ENCODE results near the gene LGALSL.

LGALSL gene

DNA sequence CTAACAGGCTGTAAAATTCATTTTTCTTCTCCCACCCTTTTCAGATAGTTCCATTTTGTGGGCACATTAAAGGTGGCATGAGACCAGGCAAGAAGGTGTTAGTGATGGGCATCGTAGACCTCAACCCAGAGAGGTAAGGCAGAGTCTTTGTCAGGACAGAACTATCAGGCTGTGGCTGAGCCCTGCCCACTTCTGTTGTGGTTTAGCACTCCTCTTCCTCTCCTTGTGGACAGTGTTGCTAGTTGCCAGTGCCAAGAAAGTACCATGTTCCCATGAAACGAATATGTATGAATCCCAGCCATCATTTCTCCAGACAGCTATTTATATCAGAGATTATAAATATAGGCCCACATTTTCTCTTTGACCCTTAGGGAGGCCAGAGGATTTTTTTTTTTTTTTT lies 1.6 kb downstream of the LGALSL start:
- H3K4me3 Mint-ChIP-seq: peak overlapping the region; percentile 70

DNA sequence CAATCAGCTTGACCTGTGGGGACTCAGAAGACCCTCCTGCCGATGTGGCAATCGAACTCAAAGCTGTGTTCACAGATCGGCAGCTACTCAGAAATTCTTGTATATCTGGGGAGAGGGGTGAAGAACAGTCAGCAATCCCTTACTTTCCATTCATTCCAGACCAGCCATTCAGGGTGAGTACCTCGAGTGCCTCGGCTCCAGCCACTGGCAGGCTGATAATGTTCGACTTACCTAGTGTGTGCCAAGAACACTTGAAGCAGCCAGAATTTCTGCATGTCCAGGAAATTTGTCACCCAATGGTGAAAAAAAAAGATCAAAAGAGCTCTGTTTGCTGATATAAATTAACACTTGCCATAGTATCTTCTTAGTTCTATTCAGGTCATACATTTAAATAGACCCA lies 2.3 kb downstream of the LGALSL start:
- H3K36me3 Mint-ChIP-seq: no peaks in the 10 kb centered on the region
- DNase-seq (ENCODE audit: low spot score in 2 of 2) (no peak), ATAC-seq (ENCODE audit: low read depth) (no peak)
- H3K27me3 Mint-ChIP-seq: no peaks in the 10 kb centered on the region
- H3K9me3 Mint-ChIP-seq: no peaks in the 10 kb centered on the region
- no peak overlapping the region for H3K27ac Mint-ChIP-seq
- H3K4me3 Mint-ChIP-seq: no peak overlapping the region
- H3K4me1 Mint-ChIP-seq: peaks cover 4% of the 10 kb centered on the region

More for the DNA sequence above, 1.6 kb downstream of the LGALSL start:
- no peaks in the 10 kb centered on the region for H3K27me3 Mint-ChIP-seq
- no peaks in the 10 kb centered on the region for H3K36me3 Mint-ChIP-seq
- no peaks in the 10 kb centered on the region for H3K9me3 Mint-ChIP-seq
- no peak overlapping the region for H3K27ac Mint-ChIP-seq
- no peak for DNase-seq (ENCODE audit: low spot score in 2 of 2)
- ATAC-seq (ENCODE audit: low read depth): no peak
- peaks cover 4% of the 10 kb centered on the region for H3K4me1 Mint-ChIP-seq

DNA sequence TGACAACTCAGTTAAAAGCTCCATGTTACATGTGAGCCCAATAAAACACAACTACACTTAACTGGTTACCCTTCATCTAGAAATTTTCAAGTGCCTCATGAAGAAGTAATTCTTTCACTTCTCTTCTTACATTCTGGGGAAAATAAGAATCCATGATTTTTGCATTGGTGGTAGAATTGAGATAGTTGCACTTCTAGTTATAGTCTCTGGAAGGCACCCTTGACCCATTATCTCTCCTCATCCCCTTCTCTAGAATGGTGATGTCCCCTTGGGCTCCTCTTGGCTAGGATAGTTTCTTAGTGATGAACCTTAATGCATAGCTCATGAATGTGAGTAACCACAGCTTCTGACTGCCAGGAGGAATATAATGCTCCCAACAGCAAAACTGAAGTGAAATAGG lies 3.6 kb downstream of the LGALSL start:
- Mint-ChIP-seq H3K9me3 (no peaks in the 10 kb centered on the region), H3K4me1 (peaks cover 4% of the 10 kb centered on the region), H3K27ac (no peak overlapping the region), H3K36me3 (no peaks in the 10 kb centered on the region), H3K4me3 (no peak overlapping the region), H3K27me3 (no peaks in the 10 kb centered on the region)
- DNase-seq (ENCODE audit: low spot score in 2 of 2) (no peak), ATAC-seq (ENCODE audit: low read depth) (no peak)

DNA sequence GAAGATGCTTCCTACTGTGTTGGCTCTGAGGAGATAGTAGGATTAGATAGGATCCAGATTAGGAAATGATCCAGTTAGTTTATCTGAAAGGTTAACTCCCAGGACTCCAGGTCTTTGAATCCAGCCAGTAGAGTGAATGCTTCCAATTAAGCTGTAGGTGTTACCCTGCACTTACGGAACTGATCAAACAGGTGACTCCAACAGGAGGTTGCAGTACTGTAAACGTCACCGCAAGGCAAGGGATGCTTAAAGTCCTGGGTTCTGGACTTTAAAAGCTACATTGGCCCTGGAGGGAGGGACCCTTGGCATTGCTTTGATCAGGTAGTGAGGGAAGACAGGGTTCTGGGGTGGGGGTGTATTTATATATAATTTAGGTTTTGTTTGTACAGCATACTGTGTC lies 5.6 kb downstream of the LGALSL start:
- H3K9me3 Mint-ChIP-seq: no peaks in the 10 kb centered on the region

DNA sequence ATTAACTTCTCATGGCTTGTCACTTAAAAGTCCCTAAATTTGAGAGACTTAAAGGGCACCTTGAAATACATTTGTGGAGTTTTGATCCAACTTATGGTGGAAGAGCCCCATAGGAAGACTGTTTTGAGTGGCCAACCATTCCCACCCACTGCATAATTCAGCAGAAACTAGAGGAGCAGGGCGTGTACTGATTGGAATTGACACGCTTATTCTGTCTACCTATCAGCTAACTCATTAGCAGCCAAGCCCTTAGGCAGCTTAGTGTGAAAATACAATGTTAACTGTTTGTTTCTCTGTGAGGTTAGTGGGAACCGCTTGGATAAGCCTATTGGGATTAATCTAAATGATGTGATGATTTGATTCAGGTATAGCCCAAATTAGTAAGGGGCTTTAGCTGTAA lies 6.4 kb downstream of the LGALSL start:
- no peak for DNase-seq (ENCODE audit: low spot score in 2 of 2)
- Mint-ChIP-seq H3K9me3 (no peaks in the 10 kb centered on the region), H3K4me1 (no peaks in the 10 kb centered on the region), H3K4me3 (no peak overlapping the region), H3K27ac (no peak overlapping the region), H3K27me3 (no peaks in the 10 kb centered on the region), H3K36me3 (no peaks in the 10 kb centered on the region)
- ATAC-seq (ENCODE audit: low read depth): no peak

More for the DNA sequence above, 5.6 kb downstream of the LGALSL start:
- no peaks in the 10 kb centered on the region for H3K36me3 Mint-ChIP-seq
- H3K27ac Mint-ChIP-seq: no peak overlapping the region
- no peak overlapping the region for H3K4me3 Mint-ChIP-seq
- H3K4me1 Mint-ChIP-seq: no peaks in the 10 kb centered on the region
- ATAC-seq (ENCODE audit: low read depth): no peak
- no peak for DNase-seq (ENCODE audit: low spot score in 2 of 2)
- no peaks in the 10 kb centered on the region for H3K27me3 Mint-ChIP-seq

DNA sequence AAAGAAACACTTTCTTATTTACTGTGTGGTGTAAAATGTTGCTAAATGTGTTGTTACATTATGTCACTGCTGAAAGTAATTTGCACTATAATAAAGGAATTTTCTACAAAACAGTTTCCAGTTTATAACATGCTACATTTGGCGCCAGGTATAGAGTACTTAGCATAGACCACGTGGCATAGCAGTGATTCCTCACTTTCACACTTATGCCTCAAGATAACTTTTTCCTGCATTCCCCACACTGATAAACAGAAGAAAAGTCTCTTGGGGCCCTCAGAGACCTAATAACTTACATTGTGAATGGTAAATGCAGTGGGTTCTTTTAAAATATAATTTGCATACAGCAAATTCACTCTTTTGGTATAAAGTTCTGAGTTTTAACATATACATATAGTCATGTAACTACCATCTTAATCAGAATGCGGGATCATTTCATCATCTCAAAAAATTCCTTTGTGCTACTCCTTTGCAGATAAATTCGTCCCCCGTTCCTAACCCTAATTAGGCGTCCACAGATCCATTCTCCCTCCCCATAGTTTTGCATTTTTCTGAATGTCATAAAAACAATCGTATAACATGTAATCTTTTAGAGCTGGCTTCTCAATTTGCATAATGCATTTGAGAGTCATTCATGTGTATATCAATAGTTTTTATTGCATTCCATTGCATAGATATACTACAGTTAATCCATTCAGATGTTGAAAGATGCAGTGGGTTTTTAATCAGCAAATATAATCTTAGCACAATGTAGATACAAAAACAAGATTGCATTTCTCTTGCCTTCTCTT lies 7.5 kb downstream of the LGALSL start:
- no peak overlapping the region for H3K27ac Mint-ChIP-seq
- no peaks in the 10 kb centered on the region for H3K4me1 Mint-ChIP-seq
- H3K36me3 Mint-ChIP-seq: no peaks in the 10 kb centered on the region
- ATAC-seq (ENCODE audit: low read depth) (no peak), DNase-seq (ENCODE audit: low spot score in 2 of 2) (no peak)
- no peak overlapping the region for H3K4me3 Mint-ChIP-seq
- H3K27me3 Mint-ChIP-seq: no peaks in the 10 kb centered on the region
- no peaks in the 10 kb centered on the region for H3K9me3 Mint-ChIP-seq

DNA sequence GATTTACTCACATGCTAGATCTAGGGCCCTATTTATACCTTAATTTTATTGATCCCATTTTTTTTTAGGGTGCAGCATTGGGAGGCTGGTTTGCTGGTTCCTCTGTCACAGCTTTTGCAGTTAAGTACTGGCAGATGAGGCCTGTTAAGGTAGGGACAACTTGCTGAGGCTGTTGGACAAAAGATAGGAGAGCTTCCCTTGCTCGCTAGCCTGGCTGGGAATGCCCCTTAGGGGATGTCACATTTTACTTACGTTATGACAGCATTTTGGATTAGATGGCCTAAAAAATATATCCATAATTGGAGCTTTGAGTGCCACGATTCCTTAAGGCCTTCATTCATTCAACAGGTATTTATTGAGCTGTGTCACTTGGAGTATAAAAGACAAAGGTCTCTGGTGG lies 8.2 kb downstream of the LGALSL start:
- Mint-ChIP-seq H3K36me3 (no peaks in the 10 kb centered on the region), H3K27me3 (no peaks in the 10 kb centered on the region), H3K4me1 (no peaks in the 10 kb centered on the region), H3K27ac (no peak overlapping the region), H3K4me3 (no peak overlapping the region), H3K9me3 (no peaks in the 10 kb centered on the region)
- ATAC-seq (ENCODE audit: low read depth) (no peak), DNase-seq (ENCODE audit: low spot score in 2 of 2) (no peak)

DNA sequence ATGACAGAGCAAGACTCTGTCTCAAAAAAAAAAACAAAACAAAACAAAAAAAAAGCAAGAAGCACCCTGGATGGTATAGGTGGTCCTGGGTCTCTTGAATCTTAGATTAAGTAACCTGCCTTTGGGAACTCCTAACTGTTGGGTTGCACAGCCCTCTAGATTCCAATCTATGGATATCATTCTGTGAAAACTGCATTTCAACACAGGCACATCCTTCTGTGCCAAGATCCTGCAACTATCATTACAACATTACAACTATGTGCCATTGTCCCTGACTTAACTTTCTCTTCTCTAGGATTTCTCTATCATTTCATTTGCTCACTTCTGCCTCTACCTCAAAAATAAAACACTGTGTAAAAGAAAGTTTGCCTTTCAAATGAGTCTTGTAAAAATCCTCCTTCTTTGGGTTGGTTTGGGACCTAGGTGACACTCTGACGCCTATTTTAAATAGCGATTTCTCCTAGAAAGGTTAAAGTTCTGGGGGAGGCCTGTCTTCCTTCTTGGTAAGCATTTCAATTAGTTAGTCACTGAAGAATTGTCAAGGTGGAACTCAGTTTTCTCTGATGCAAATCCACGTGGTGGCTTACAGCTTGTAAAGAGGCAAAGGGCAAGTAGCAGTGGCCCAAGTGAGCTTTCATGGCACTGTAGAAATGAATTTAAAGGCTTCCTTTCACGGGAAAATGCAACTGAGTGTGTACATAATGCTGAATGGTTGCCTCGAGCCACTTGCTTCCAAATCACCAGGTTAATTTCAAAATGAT lies 9.2 kb downstream of the LGALSL start:
- H3K27ac Mint-ChIP-seq: no peak overlapping the region
- no peak overlapping the region for H3K4me3 Mint-ChIP-seq
- ATAC-seq (ENCODE audit: low read depth) (no peak), DNase-seq (ENCODE audit: low spot score in 2 of 2) (no peak)
- no peaks in the 10 kb centered on the region for H3K36me3 Mint-ChIP-seq
- H3K27me3 Mint-ChIP-seq: no peaks in the 10 kb centered on the region
- H3K4me1 Mint-ChIP-seq: no peaks in the 10 kb centered on the region
- no peaks in the 10 kb centered on the region for H3K9me3 Mint-ChIP-seq

DNA sequence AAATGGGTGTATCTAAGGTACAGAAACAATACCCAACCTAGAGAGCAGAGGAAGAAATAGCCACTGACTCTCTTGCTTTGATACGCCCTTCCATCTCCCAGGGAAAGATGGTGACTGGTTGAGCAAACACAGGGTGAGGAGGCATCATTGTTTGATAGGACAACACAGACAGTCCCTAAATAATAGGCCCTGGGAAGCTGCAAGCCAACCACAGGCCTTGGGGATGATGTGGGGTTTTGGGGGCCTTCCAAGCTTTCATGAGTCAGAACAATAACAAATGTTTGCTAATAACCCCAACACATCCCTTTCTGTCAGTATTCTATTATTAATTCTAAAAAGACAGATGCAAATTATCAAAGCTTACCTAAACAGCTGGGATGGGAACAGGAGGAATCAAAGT lies 9.8 kb downstream of the LGALSL start:
- no peak for DNase-seq (ENCODE audit: low spot score in 2 of 2)
- Mint-ChIP-seq H3K9me3 (no peaks in the 10 kb centered on the region), H3K27ac (no peak overlapping the region), H3K36me3 (no peaks in the 10 kb centered on the region), H3K27me3 (no peaks in the 10 kb centered on the region), H3K4me1 (no peaks in the 10 kb centered on the region), H3K4me3 (no peak overlapping the region)
- ATAC-seq (ENCODE audit: low read depth): no peak

DNA sequence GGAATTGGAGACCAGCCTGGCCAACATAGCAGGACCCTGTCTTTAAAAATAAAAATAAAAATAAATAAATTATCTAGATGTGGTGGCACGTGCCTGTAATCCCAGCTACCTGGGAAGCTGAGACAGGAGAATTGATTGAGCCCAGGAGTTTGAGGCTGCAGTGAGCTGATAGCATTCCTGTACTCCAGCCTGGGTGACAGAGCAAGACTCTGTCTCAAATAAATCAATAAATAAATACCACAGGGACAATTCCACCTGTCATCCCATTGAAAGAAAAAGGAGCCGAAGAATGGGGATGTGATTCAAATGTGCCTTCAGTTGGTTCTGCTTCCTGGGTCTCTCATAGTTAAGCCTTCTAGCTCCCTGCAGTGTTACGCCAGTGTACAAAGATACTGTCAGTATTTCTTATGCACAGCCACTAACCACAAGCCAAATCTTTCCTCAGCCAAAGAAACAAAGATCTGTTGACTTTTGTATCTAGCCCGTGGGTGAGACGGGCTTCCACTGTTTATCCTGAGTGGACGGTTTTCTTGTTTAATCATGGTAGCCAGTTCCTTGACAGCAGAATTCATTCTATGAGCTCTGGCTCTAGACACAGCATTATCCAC lies 12.6 kb downstream of the LGALSL start:
- no peaks in the 10 kb centered on the region for H3K27me3 Mint-ChIP-seq
- ATAC-seq (ENCODE audit: low read depth): no peak
- no peaks in the 10 kb centered on the region for H3K9me3 Mint-ChIP-seq
- H3K27ac Mint-ChIP-seq: no peak overlapping the region
- H3K36me3 Mint-ChIP-seq: no peaks in the 10 kb centered on the region
- no peak overlapping the region for H3K4me3 Mint-ChIP-seq
- no peak for DNase-seq (ENCODE audit: low spot score in 2 of 2)
- no peaks in the 10 kb centered on the region for H3K4me1 Mint-ChIP-seq

DNA sequence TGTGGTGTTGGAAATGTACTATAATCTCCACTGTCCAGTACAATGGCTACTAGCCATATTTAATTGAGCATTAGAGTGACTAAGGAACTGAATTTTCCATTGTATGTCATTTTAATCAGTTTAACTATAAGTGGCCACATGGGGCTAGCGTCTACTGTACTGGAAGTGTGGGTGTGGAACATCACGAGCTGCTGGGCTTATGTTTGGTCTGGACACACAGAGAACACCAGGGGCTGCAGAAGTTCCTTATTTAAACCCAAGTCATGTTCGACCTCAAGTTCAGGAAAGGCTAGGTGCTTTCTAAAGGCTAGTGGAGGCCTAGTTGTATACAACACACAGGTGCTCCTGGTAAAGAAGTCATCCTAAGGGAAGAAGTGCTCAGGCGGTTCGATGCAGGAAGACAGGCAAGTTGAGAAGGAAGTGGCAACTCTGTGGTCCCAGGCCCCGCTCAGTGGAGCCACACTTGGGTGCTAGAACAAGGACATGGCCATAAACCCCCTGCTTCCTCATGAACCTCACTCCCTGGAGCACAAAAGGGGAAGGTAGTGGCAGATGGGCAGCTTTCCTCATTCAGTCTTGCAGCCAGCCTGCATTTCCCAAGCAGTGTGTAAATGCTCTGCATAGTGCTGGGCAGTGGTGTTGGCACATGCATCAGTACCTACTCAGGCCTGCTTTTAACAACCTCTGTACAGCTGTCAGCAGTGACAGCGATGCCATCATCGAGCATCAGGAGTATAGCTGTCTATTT lies 13.3 kb downstream of the LGALSL start:
- ATAC-seq (ENCODE audit: low read depth) (no peak), DNase-seq (ENCODE audit: low spot score in 2 of 2) (no peak)
- H3K4me3 Mint-ChIP-seq: no peak overlapping the region

DNA sequence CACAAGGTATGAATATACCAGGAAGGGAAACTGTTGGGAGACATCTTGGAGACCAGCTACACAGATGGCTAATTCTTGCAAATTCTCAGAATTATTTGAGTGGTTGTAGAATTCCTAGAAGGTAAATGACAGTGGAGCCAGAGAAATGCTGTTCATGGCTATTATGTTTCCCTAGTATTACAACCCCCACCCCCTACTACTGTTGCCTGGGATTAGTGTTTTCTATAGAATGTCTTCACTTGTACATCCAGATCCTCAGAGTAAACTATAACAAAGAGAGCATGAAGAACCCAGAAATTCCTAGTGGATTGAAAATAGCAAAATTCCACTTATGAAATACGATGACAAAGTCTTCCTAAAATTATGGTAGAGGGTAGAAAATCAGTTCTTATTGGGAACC lies 15.3 kb downstream of the LGALSL start:
- Mint-ChIP-seq H3K36me3 (no peaks in the 10 kb centered on the region), H3K9me3 (no peaks in the 10 kb centered on the region), H3K4me1 (peaks cover 3% of the 10 kb centered on the region), H3K27me3 (no peaks in the 10 kb centered on the region), H3K4me3 (no peak overlapping the region), H3K27ac (no peak overlapping the region)
- DNase-seq (ENCODE audit: low spot score in 2 of 2) (no peak), ATAC-seq (ENCODE audit: low read depth) (no peak)

More for the DNA sequence above, 13.3 kb downstream of the LGALSL start:
- H3K36me3 Mint-ChIP-seq: no peaks in the 10 kb centered on the region
- H3K9me3 Mint-ChIP-seq: no peaks in the 10 kb centered on the region
- no peaks in the 10 kb centered on the region for H3K27me3 Mint-ChIP-seq
- H3K27ac Mint-ChIP-seq: no peak overlapping the region
- H3K4me1 Mint-ChIP-seq: no peaks in the 10 kb centered on the region

DNA sequence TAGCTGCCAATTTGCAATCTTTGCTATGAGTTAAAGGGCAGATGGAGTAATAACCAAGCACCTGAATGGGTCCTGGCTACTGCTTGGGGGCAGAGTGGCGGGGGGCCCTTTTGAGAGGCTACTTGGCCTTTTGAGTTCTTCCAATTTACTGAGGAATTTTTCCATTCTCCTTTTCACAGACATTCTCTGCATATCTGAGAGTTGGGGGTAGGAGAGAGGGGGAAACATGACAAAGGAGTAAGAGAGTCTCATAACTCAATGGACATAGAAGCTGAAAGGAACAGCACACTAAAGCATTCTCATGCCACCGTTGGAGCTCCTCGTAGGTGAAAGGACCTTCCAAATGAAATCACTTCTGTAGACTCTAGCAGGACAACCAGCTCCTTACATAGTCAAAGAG lies 16.1 kb downstream of the LGALSL start:
- Mint-ChIP-seq H3K4me3 (no peak overlapping the region), H3K4me1 (peaks cover 9% of the 10 kb centered on the region), H3K27me3 (peaks cover 2% of the 10 kb centered on the region), H3K36me3 (no peaks in the 10 kb centered on the region), H3K9me3 (no peaks in the 10 kb centered on the region), H3K27ac (no peak overlapping the region)
- DNase-seq (ENCODE audit: low spot score in 2 of 2) (no peak), ATAC-seq (ENCODE audit: low read depth) (no peak)

DNA sequence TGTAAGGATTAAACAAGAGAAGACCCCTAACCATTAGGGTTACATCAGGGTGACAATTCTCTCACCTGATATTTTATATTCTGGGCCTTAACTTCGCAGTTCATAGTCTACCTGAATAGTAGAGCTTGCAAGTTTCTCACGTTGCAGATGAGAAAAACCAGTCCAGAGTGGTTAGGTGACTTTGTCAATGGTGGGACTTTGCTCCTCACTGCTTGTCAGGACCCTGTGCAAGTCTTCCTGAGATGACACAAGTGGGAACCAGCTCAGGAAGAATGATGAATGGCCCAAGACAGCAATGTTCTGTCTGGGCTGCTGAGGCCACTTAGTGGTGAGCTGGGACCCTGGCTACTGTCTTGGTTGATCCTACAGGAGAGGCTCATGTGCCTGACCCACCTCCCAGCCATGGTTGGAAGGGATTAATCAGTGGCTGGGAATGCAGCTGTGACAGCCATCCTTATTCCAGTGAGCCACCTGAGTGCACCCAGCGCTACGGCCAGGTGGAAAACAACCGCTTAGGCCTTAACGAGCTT lies 16.9 kb downstream of the LGALSL start:
- H3K27me3 Mint-ChIP-seq: peaks cover 2% of the 10 kb centered on the region
- no peaks in the 10 kb centered on the region for H3K9me3 Mint-ChIP-seq
- H3K36me3 Mint-ChIP-seq: no peaks in the 10 kb centered on the region
- H3K4me1 Mint-ChIP-seq: peaks cover 9% of the 10 kb centered on the region
- H3K27ac Mint-ChIP-seq: no peak overlapping the region
- DNase-seq (ENCODE audit: low spot score in 2 of 2): no peak
- H3K4me3 Mint-ChIP-seq: no peak overlapping the region
- no peak for ATAC-seq (ENCODE audit: low read depth)
